C4-2B (cell line): ENCODE results near the gene INPP4B.

Experiments used
- ZFX ChIP-seq: fragments of 450-650 bp; IDR thresholded peaks from 2 replicates; pipeline ENCODE4 v1.6.1; 2017
- TF ChIP-seq, protein P1 (sequence below): fragments of 450-650 bp; conservative IDR thresholded peaks from 2 replicates; pipeline ENCODE4 v1.5.1; 2017; ENCODE audit warnings: mild to moderate bottlenecking

DNA sequence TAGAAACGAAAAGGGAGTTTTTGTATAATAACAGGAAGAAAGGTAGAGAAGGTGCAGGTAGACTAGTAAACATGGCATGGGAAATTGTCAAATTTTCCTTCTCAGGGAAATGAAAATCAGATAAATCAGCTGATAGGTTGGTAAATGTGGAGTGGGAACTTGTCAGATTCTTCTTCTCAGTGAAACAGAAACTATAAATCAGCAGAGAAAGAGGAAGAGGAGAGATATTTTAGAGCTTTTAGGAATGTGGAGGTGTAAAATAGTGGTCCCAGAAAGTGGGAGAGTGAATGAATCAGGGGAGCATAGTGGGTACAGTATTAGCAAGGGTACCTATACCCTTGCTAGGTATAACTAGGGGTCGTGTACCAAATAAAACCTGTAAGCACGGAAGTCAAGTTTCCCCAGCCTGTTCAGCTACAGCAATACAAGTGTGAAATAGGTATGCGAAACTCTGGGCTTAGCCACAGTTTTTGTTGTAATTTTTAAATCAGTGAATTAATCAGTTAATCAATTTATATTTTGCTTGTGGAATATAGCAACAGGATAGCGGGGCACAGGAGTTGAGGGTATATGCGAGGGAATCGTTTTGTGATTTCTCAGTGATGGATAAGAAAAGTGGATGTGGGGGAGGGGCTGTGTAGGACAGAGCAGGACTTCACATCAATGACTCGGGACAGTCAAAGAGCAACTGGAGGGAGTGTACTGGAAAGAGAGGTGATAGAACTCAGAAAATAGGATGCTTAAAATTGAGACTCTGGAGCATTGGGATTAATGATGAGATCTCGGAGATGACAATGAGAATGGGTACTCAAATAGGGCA, 561.5 kb downstream of the INPP4B start:
- TF ChIP-seq, protein P1, sequence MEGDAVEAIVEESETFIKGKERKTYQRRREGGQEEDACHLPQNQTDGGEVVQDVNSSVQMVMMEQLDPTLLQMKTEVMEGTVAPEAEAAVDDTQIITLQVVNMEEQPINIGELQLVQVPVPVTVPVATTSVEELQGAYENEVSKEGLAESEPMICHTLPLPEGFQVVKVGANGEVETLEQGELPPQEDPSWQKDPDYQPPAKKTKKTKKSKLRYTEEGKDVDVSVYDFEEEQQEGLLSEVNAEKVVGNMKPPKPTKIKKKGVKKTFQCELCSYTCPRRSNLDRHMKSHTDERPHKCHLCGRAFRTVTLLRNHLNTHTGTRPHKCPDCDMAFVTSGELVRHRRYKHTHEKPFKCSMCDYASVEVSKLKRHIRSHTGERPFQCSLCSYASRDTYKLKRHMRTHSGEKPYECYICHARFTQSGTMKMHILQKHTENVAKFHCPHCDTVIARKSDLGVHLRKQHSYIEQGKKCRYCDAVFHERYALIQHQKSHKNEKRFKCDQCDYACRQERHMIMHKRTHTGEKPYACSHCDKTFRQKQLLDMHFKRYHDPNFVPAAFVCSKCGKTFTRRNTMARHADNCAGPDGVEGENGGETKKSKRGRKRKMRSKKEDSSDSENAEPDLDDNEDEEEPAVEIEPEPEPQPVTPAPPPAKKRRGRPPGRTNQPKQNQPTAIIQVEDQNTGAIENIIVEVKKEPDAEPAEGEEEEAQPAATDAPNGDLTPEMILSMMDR = no peak
- TF ChIP-seq ZFX = no peak
